ELR (cell line): ENCODE data around the gene CABLES1.

Experiments used
- DNase-seq: peaks from one replicate; pipeline ENCODE4 v3.0.0-alpha.2; 2015; ENCODE audit warnings: low read depth

The CABLES1 gene

DNA sequence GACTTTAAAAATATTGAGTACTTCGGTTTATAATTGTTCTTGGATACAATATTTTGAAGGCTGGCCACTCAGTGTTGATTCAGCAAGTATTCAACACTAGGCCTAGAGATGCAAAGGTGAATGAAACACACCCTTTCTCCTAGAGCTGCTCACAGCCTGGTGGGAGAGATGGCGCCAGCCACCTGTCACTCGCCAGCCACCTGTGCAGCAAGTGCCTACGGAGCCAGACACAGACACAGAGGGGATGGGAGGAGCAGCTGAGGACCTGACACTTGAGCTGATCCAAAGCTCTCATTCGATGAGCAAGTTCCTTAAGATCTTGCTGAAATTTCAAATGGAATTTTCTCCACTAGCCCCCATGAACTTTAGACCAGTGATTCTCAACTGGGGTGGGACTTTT is 166.7 kb downstream of the CABLES1 start:
- no peak for DNase-seq

GRCh38 chr18:23302511-23302850 is 167.2 kb downstream of the CABLES1 start:
- DNase-seq = no peak

- peak; percentile 79 for DNase-seq
Observed at GRCh38 chr18:23302851-23303527, 167.7 kb downstream of the CABLES1 start.

DNA sequence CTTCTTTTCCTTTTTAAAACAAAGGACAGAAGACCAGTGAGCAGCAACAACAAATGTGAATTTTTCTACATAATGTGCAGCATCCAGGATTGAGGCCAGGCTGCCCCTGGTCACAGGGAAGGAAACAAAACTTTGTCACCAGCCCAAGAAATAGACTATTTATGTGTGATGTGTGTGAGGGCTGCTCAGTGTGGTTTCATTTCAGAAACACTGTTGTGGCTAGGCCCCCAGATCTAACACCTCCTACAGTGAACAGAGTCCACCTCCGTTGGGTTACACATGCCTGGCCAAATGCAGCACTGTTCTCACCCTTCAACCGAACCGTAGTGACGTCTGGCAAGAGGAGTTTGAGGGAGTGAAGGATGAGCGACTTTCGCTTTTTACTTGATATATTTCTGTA is 171.5 kb downstream of the CABLES1 start:
- no peak for DNase-seq

GRCh38 chr18:23307567-23308295 is 172.4 kb downstream of the CABLES1 start:
- peak; percentile 94 for DNase-seq
